Omental fat pad (tissue), 4 donors: Measurements from ENCODE around the gene SKA1. TPM values are rescaled to one million over a fixed set of nuclear protein-coding genes. Genes with fewer than 3 reads are reported as not detected.

Experiments
- ATAC-seq: fragments of 150-250 bp; one replicate; pipeline ENCODE4 v1.9.1; 2016; ENCODE audit warnings: mild to moderate bottlenecking, moderate library complexity; ENCODE audit not compliant: low FRiP score
- DNase-seq: peaks from one replicate; pipeline ENCODE4 v3.0.0-alpha.2; 2019; ENCODE audit warnings: low spot score
- total RNA-seq, 4 donors: library from RNA; depleted of rRNA; stranded (reverse); fragments of >200 nt; gene quantifications; one replicate each; pipeline ENCODE4 v1.1.0, GENCODE V29; 2016
- TF ChIP-seq, protein P1 (sequence below), 3 donors: fragments of 450-650 bp; IDR thresholded peaks; one replicate each; pipeline ENCODE4 v1.5.1; 2016 to 2017; ENCODE audit warnings: antibody characterized with exemption in 3 of 3, mild to moderate bottlenecking in 3 of 3, moderate library complexity in 2 of 3

Gene SKA1, protein sequence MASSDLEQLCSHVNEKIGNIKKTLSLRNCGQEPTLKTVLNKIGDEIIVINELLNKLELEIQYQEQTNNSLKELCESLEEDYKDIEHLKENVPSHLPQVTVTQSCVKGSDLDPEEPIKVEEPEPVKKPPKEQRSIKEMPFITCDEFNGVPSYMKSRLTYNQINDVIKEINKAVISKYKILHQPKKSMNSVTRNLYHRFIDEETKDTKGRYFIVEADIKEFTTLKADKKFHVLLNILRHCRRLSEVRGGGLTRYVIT
- 1 to 10 TPM in 1 of 4 donors, not detected in 3; 1.2 TPM for total RNA-seq

GRCh38 chr18:50374753-50375391 lies at the start of gene SKA1:
Gene SKA1, plus strand, starts transcription at chr18:50375046. Its CDS starts 785 bp downstream, at chr18:50375831.
- DNase-seq: peak; percentile 71
- TF ChIP-seq, protein P1, sequence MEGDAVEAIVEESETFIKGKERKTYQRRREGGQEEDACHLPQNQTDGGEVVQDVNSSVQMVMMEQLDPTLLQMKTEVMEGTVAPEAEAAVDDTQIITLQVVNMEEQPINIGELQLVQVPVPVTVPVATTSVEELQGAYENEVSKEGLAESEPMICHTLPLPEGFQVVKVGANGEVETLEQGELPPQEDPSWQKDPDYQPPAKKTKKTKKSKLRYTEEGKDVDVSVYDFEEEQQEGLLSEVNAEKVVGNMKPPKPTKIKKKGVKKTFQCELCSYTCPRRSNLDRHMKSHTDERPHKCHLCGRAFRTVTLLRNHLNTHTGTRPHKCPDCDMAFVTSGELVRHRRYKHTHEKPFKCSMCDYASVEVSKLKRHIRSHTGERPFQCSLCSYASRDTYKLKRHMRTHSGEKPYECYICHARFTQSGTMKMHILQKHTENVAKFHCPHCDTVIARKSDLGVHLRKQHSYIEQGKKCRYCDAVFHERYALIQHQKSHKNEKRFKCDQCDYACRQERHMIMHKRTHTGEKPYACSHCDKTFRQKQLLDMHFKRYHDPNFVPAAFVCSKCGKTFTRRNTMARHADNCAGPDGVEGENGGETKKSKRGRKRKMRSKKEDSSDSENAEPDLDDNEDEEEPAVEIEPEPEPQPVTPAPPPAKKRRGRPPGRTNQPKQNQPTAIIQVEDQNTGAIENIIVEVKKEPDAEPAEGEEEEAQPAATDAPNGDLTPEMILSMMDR (IDR thresholded peaks at IDR 0.05): no peak
- ATAC-seq: peak; percentile 99

DNA sequence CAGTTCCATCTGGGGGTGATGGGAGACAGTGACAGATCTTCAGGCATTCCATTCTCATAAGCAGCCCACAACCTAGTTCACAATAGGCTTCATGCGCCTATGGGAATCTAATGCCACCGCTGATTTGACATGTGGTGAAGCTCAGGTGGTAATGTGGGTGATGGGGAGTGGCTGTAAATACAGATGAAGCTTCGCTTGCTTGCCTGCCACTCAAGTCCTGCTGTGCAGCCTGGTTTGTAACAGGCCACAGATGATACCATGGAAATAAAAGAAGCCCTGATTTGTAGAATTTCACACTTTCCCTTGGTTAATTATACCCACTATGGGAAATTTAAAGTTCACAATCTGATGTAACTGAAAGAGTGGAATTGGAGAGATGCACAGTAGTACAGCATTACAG lies 46.9 kb upstream of the SKA1 start:
- DNase-seq: no peak
- no peak for ATAC-seq
- TF ChIP-seq, protein P1 (IDR thresholded peaks at IDR 0.05): no peak

- no peak for ATAC-seq
- no peak for DNase-seq
- TF ChIP-seq, protein P1 (IDR thresholded peaks at IDR 0.05): no peak
These were observed 44.7 kb upstream of the SKA1 start for GRCh38 chr18:50330176-50330575.

- no peak for ATAC-seq
- no peak for DNase-seq
- TF ChIP-seq, protein P1 (IDR thresholded peaks at IDR 0.05): no peak
These were observed 43.2 kb upstream of the SKA1 start for GRCh38 chr18:50331691-50332090.

DNA sequence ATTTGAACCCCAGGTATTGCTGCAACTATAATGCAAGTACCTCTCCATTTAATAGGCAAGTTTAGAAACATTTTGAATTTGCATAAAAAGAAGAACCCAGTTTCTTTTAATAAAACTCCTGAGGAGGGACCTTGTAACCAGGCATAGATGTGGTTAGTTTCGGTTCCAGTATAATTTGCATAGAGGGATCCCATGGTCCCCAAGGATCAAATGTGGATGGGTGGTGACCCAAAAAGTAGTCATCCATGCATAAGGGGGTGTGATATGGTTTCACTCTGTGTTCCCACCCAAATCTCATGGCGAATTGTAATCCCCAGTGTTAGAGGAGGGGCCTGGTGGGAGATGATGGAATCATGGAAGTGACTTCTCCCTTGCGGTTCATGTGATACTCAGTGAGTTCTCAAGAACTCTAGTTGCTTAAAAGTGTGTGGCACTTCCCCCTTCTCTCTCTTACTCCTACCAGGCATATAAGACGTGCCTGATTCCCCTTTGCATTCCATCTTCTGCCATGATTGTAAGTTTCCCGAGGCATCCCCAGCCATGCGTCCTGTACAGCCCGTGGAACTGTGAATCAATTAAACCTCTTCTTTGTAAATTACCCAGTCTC lies 40.2 kb upstream of the SKA1 start:
- TF ChIP-seq, protein P1 (IDR thresholded peaks at IDR 0.05): no peak
- ATAC-seq: no peak
- no peak for DNase-seq

GRCh38 chr18:50338122-50338521 lies 36.7 kb upstream of the SKA1 start:
- no peak for ATAC-seq
- TF ChIP-seq, protein P1 (IDR thresholded peaks at IDR 0.05): no peak
- no peak for DNase-seq
